22Rv1 (cell line): ENCODE measurements around the gene FAM200B.
A peak's percentile ranks its signal among the peaks of the same experiment; 100 is the strongest.

ENCODE experiments used
- H3K27ac ChIP-seq: fragments of 450-650 bp; 2 replicates; pipeline ENCODE4 v1.5.1; 2017
- ZFX ChIP-seq: fragments of 450-650 bp; IDR thresholded peaks from 2 replicates; pipeline ENCODE4 v1.6.1; 2017; ENCODE audit warnings: antibody characterized with exemption, borderline replicate concordance
- TF ChIP-seq, protein P1 (sequence below): fragments of 450-650 bp; IDR thresholded peaks from 2 replicates; pipeline ENCODE4 v1.5.1; 2017; ENCODE audit warnings: mild to moderate bottlenecking

Gene FAM200B

DNA sequence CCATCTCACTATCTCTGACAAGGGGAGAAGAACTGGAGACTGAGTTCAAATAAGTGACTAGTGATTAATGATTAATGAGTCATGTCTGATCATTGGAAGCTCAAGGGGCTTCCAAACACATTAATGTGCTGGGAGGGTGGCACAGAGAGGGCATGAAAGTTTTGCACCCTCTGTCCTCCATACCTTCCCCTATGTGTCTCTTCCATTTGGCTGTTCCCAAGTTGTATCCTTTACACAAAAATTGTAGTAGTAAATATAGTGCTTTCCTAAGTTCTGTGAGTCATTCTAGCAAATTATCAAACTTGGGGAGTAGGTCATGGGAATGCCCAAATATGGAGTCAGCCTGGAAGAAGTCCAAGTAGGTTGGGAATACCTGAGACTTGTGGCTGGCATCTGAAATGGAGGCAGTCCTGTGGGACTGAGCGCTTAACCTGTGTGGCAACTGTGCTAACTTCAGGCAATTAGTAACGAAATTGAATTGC, 4.1 kb upstream of the FAM200B start:
- no peak overlapping the region for H3K27ac ChIP-seq
- no peak for TF ChIP-seq ZFX
- TF ChIP-seq, protein P1, sequence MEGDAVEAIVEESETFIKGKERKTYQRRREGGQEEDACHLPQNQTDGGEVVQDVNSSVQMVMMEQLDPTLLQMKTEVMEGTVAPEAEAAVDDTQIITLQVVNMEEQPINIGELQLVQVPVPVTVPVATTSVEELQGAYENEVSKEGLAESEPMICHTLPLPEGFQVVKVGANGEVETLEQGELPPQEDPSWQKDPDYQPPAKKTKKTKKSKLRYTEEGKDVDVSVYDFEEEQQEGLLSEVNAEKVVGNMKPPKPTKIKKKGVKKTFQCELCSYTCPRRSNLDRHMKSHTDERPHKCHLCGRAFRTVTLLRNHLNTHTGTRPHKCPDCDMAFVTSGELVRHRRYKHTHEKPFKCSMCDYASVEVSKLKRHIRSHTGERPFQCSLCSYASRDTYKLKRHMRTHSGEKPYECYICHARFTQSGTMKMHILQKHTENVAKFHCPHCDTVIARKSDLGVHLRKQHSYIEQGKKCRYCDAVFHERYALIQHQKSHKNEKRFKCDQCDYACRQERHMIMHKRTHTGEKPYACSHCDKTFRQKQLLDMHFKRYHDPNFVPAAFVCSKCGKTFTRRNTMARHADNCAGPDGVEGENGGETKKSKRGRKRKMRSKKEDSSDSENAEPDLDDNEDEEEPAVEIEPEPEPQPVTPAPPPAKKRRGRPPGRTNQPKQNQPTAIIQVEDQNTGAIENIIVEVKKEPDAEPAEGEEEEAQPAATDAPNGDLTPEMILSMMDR: no peak

DNA sequence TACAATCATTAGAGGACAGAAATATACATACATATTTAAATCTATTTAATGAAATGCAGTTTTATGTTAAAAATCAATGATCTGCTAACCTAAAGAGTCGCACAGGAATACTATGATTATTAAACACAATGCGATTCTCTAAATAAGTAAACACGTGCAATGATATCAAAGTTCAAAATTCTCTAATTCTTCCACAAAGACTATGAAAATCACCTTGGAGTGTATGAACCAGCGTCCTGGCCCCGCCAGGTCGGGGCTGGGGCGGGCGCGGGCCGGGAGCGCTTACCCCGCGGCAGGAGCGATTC, 608 bp upstream of the FAM200B start:
- TF ChIP-seq ZFX: no peak
- TF ChIP-seq, protein P1: no peak
- H3K27ac ChIP-seq: peak overlapping the region; percentile 95

DNA sequence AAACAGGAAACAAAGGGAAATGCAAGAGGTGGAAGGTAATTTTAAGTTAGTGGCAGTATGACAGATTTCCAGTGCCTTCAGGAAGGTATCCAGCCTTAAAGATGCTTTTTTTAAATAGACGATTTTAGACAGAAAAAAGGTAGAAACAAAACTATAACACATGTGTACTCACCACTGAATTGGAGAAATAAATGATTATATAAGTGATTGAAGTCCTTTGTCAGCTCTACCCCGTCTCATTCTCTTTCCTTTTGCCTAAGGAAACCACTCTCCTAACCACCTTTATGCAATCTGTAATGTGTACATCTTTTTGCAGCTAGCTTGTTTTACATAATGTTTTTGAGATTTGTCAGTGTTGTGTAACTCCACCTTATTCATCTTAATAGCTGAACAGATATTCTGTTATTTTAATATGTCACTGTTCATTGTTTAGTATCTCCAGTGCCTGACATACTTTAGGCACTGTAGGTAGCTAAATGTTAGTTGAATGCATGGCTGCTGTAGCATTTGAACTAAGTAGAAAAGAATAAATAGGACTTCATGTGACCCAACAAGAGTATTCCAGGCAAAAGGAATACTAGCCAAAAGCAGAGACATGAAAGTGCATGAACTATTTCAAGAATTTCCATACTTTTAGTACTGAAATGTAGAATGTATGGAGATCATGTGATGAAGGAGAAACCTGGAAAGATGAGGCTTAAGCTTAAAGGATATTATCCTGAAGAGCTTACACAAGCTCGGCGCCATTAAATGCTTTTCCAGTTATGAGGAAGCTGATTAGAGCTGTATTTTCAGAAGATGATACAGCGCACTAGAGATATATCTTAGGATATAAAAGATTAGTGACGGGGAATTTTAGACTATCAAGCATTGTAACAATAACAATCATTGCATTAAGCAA, 865 bp downstream of the FAM200B start:
- H3K27ac ChIP-seq: peak overlapping the region; percentile 95
- TF ChIP-seq, protein P1: no peak
- TF ChIP-seq ZFX: no peak

DNA sequence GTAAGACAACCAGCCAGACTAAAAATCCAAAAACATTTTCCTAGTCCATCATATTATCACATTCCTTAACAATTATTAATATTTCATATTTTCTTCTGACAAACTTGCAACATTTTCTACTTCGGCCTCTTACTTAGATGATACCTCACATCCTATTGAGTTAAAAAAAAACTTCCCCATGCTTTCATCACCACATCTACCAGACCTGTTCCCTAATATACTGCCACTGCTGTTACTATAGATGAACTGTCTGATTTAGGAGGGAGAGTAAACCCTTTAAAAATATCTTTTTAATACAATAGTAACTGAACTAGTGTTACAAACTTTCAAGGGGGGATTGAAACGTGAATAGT, 1.5 kb downstream of the FAM200B start:
- TF ChIP-seq ZFX: no peak
- TF ChIP-seq, protein P1: no peak
- peak overlapping the region; percentile 95; the same call in 1 of the 2 replicates for H3K27ac ChIP-seq

DNA sequence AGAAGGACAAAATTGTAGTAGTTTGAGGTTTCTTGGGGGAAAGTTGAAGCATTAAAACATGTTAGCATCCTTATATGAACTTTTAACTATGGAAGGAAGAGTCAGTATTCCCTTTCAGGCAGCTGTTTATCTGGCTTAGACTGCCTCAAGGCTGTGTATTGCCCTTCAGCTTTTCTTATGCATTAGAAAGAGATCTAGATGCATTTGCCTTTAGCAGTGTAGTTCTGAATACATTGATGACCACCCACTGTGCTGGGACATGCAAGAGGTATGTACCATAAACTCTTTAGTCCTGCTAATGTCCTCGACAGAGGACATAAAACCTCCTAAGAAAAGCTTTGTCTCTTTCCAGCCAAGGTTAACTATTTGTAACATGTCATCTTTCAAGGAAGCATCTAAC, 2.9 kb downstream of the FAM200B start:
- no peak overlapping the region for H3K27ac ChIP-seq
- TF ChIP-seq, protein P1: no peak
- no peak for TF ChIP-seq ZFX

DNA sequence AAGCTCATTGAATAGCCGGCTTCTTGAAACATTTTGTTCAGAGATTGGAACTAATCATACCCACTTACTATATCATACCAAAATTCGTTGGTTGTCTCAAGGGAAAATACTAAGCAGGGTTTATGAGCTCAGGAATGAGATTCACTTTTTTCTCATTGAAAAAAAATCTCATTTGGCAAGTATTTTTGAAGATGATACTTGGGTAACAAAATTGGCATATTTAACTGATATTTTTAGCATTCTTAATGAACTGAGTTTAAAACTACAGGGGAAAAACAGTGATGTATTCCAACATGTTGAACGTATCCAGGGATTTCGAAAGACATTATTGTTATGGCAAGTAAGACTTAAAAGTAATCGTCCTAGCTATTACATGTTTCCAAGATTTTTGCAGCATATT, 6.4 kb downstream of the FAM200B start:
- TF ChIP-seq, protein P1: no peak
- TF ChIP-seq ZFX: no peak
- no peak overlapping the region for H3K27ac ChIP-seq

DNA sequence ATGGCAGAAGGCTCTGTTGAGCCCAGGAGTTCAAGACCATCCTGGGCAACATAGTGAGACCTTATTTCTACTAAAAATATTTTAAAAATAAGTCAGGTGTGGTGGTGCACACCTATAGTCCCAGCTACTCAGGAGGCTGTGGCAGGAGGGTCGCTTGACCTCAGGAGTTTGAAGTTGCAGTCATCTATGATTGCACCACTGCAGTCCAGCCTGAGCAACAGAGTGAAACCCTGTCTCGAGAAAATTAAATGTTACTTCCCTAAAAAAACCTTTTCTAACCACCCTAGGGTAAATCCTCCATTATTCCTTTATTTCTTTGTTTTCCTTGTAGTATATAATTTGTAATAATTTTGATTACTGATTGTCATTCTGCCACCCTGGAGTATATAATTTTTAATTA, 7.9 kb downstream of the FAM200B start:
- H3K27ac ChIP-seq: no peak overlapping the region
- TF ChIP-seq, protein P1: no peak
- TF ChIP-seq ZFX: no peak
